Mesothelial cell of epicardium (in vitro differentiated cells): ENCODE data around the gene WSCD2. TPM values are rescaled to one million over a fixed set of nuclear protein-coding genes. Genes with fewer than 3 reads are reported as not detected.

Experiments used
- DNase-seq, 2 experiments: peaks; one replicate each; pipeline ENCODE4 v3.0.0; 2021; ENCODE audit warnings: low spot score in 2 of 2; ENCODE audit not compliant: unreplicated experiment in 2 of 2
- H3K27ac Mint-ChIP-seq: 2 replicates; pipeline ENCODE4 v1.8.0; 2021; ENCODE audit warnings: mixed read lengths
- H3K27me3 Mint-ChIP-seq: 2 replicates; pipeline ENCODE4 v1.8.0; 2021; ENCODE audit warnings: low read depth, mixed read lengths
- H3K36me3 Mint-ChIP-seq: 2 replicates; pipeline ENCODE4 v1.8.0; 2021; ENCODE audit warnings: mixed read lengths
- H3K4me1 Mint-ChIP-seq: 2 replicates; pipeline ENCODE4 v1.8.0; 2021; ENCODE audit warnings: mixed read lengths
- H3K4me3 Mint-ChIP-seq: 2 replicates; pipeline ENCODE4 v1.8.0; 2021; ENCODE audit warnings: mild to moderate bottlenecking, moderate library complexity, mixed read lengths
- H3K9me3 Mint-ChIP-seq: 2 replicates; pipeline ENCODE4 v1.8.0; 2021; ENCODE audit warnings: mixed read lengths
- total RNA-seq: library from RNA; stranded (reverse); gene quantifications from 3 replicates; pipeline ENCODE4 v1.2.1, GENCODE V29; 2021
- TF ChIP-seq, protein P1 (sequence below): fragments of 200-600 bp; sonication (generic); IDR thresholded peaks from one replicate; pipeline ENCODE4 v1.5.0; 2021; ENCODE audit warnings: antibody characterized with exemption; ENCODE audit not compliant: unreplicated experiment

WSCD2 gene
- total RNA-seq, 1 donor from 2014 or later, result 0.13 TPM

DNA sequence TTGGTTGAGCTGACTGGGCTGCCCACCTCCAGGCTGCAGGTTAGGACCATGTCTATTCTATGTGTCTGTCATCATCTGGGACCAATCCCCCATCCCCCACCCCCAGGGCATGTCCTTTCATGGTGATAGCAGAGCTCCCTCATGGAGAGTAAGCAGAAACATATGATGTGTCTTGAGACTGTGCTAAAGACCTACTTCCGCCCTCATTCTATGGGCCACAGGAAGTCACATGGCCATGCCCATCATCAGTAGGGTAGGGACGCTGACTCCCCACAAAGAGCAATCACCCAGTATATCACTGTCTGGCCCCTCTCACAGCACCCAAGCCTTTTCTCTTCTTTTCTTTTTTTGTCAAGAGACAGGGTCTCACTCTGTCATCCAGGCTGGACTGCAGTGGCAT lies 110.3 kb downstream of the WSCD2 start:
- Mint-ChIP-seq H3K4me1 (no peaks in the 10 kb centered on the region), H3K27ac (no peak overlapping the region), H3K36me3 (no peaks in the 10 kb centered on the region), H3K9me3 (peaks cover 5% of the 10 kb centered on the region), H3K4me3 (no peak overlapping the region), H3K27me3 (peaks cover 55% of the 10 kb centered on the region)
- TF ChIP-seq, protein P1, sequence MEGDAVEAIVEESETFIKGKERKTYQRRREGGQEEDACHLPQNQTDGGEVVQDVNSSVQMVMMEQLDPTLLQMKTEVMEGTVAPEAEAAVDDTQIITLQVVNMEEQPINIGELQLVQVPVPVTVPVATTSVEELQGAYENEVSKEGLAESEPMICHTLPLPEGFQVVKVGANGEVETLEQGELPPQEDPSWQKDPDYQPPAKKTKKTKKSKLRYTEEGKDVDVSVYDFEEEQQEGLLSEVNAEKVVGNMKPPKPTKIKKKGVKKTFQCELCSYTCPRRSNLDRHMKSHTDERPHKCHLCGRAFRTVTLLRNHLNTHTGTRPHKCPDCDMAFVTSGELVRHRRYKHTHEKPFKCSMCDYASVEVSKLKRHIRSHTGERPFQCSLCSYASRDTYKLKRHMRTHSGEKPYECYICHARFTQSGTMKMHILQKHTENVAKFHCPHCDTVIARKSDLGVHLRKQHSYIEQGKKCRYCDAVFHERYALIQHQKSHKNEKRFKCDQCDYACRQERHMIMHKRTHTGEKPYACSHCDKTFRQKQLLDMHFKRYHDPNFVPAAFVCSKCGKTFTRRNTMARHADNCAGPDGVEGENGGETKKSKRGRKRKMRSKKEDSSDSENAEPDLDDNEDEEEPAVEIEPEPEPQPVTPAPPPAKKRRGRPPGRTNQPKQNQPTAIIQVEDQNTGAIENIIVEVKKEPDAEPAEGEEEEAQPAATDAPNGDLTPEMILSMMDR, result no peak
- no peak for DNase-seq

DNA sequence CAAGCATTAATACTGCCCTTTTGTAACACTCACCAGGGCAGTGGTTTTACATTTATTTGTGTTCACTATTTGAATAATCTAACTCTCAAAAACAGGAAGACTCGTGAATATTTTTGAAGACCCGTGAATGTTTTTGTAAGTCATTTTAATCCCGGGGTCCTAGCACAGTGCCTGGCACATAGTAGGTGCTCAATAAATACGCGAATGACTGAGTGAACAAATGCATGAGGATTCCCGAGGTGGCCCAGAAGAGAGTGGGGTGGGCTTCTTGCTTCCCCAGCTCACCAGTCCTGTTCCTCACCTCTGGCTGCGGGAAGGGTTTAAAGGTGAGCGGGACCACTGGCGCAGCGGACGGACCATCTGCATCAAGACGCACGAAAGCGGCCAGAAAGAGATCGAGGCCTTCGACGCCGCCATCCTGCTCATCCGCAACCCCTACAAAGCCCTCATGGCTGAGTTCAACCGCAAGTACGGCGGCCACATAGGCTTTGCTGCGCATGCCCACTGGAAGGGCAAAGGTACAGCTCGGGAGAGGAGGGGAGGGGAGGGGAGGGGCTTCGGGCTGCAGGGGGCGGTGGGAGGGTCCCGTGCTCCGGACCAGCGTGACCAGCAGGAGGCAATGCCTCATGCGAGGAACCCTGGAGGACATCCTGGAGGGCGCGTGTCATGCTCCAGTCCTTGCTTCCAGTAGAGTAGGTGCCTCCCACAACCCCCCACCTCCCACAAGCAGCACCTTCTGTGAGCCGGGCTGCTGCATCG lies 111.1 kb downstream of the WSCD2 start:
- H3K27ac Mint-ChIP-seq, result no peak overlapping the region
- TF ChIP-seq, protein P1, result no peak
- H3K9me3 Mint-ChIP-seq, result peaks cover 5% of the 10 kb centered on the region
- H3K4me3 Mint-ChIP-seq, result no peak overlapping the region
- peaks cover 56% of the 10 kb centered on the region for H3K27me3 Mint-ChIP-seq
- no peaks in the 10 kb centered on the region for H3K36me3 Mint-ChIP-seq
- DNase-seq, result no peak
- no peaks in the 10 kb centered on the region for H3K4me1 Mint-ChIP-seq

DNA sequence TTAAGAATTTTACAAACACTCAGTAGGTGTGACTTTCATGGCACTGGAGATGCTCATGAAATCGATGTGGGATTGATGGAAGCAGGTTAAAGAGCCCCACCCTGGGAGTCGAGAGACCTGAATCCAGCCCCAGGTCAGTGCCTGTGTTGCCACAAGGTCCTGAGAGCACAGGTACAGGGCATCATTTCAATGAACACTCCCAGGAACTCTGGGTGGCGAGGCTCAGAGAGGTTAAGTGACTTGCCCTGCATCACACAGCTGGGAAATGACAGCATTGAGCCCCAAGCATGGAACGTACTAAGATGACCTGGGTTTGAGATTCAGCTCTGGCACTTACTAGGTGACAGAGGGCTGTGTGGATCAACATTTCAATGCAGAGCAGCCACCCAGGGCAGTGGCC lies 111.8 kb downstream of the WSCD2 start:
- Mint-ChIP-seq H3K36me3 (no peaks in the 10 kb centered on the region), H3K27me3 (peaks cover 52% of the 10 kb centered on the region), H3K9me3 (peaks cover 5% of the 10 kb centered on the region), H3K4me3 (no peak overlapping the region), H3K4me1 (no peaks in the 10 kb centered on the region), H3K27ac (no peak overlapping the region)
- DNase-seq, result no peak
- TF ChIP-seq, protein P1, result no peak

GRCh38 chr12:108241986-108242703 lies 113.1 kb downstream of the WSCD2 start:
- TF ChIP-seq, protein P1, result no peak
- no peak overlapping the region for H3K27ac Mint-ChIP-seq
- DNase-seq, result no peak
- no peak overlapping the region for H3K4me3 Mint-ChIP-seq
- H3K27me3 Mint-ChIP-seq, result peaks cover 45% of the 10 kb centered on the region
- peaks cover 5% of the 10 kb centered on the region for H3K9me3 Mint-ChIP-seq
- H3K36me3 Mint-ChIP-seq, result no peaks in the 10 kb centered on the region
- H3K4me1 Mint-ChIP-seq, result no peaks in the 10 kb centered on the region

DNA sequence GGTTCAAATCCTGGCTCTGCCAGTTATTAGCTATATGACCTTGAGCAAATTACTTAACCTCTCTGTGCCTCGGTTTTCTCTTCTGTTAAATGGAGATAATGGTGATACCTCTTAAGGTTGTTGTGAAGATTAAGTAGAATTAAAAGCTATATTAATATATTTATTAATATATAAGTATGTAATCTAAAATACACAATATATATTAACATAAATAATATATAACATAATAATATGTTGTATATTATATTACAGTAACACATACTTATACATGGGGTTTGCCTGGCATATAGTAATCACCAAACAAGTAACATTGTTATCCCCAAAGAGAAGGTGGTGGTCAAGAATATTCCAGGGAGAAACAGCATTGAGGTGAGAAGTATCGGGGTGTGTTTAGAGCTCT lies 118.0 kb downstream of the WSCD2 start:
- no peak overlapping the region for H3K27ac Mint-ChIP-seq

More for the DNA sequence above, 118.0 kb downstream of the WSCD2 start:
- H3K36me3 Mint-ChIP-seq, result no peaks in the 10 kb centered on the region
- DNase-seq, result no peak
- H3K27me3 Mint-ChIP-seq, result peaks cover 42% of the 10 kb centered on the region
- TF ChIP-seq, protein P1, result no peak
- no peaks in the 10 kb centered on the region for H3K4me1 Mint-ChIP-seq
- H3K9me3 Mint-ChIP-seq, result no peaks in the 10 kb centered on the region
- no peak overlapping the region for H3K4me3 Mint-ChIP-seq
